HUES6 (cell line): Measurements from ENCODE around the gene CRIP3.
"Not testable (repeated sequence)": the region's sequence is repeated elsewhere in the genome, so short reads cannot be mapped to it uniquely, and the experiment has no call there.

Source experiments
- H3K27ac ChIP-seq: 2 replicates; pipeline ENCODE4 v1.7.0; 2013; ENCODE audit warnings: low read depth, mild to moderate bottlenecking, low read length, inconsistent platforms
- H3K27me3 ChIP-seq: 2 replicates; pipeline ENCODE4 v1.6.1; 2013; ENCODE audit warnings: low read length; ENCODE audit not compliant: control insufficient read depth, insufficient read depth
- H3K36me3 ChIP-seq: 2 replicates; pipeline ENCODE4 v1.6.1; 2013; ENCODE audit warnings: low read length; ENCODE audit not compliant: control insufficient read depth, insufficient read depth
- H3K4me1 ChIP-seq: 2 replicates; pipeline ENCODE4 v1.6.1; 2013; ENCODE audit warnings: low read length; ENCODE audit not compliant: control insufficient read depth, insufficient read depth
- H3K4me3 ChIP-seq: 2 replicates; pipeline ENCODE4 v1.5.1; 2013; ENCODE audit warnings: low read depth, low read length
- H3K9ac ChIP-seq: one replicate; pipeline ENCODE4 v1.6.1; 2013; ENCODE audit warnings: mild to moderate bottlenecking, low read length
- H3K9me3 ChIP-seq: 2 replicates; pipeline ENCODE4 v1.6.1; 2013; ENCODE audit warnings: low read depth, low read length; ENCODE audit not compliant: control insufficient read depth, insufficient read depth

The CRIP3 gene

GRCh38 chr6:43307451-43308100, 1.1 kb downstream of the CRIP3 start:
- no peak overlapping the region for H3K9ac ChIP-seq
- H3K27me3 ChIP-seq, result 0 out of 2 replicates have a peak, but pooled peaks cover 6% of the 10 kb centered on the region
- H3K4me1 ChIP-seq, result peaks cover 17% of the 10 kb centered on the region
- peak overlapping the region; percentile 71 for H3K4me3 ChIP-seq
- no peaks in the 10 kb centered on the region for H3K9me3 ChIP-seq
- H3K36me3 ChIP-seq, result 0 out of 2 replicates have a peak, but pooled peaks cover 3% of the 10 kb centered on the region
- H3K27ac ChIP-seq, result no peak overlapping the region

- H3K36me3 ChIP-seq, result 0 out of 2 replicates have a peak, but pooled peaks cover 3% of the 10 kb centered on the region
- H3K4me3 ChIP-seq, result no peak overlapping the region
- H3K9ac ChIP-seq, result no peak overlapping the region
- H3K4me1 ChIP-seq, result peaks cover 17% of the 10 kb centered on the region
- no peaks in the 10 kb centered on the region for H3K9me3 ChIP-seq
- no peak overlapping the region for H3K27ac ChIP-seq
- H3K27me3 ChIP-seq, result 0 out of 2 replicates have a peak, but pooled peaks cover 6% of the 10 kb centered on the region
Measured at GRCh38 chr6:43306086-43306485, 2.5 kb downstream of the CRIP3 start.

GRCh38 chr6:43304882-43305281, 3.7 kb downstream of the CRIP3 start:
- H3K36me3 ChIP-seq, result 0 out of 2 replicates have a peak, but pooled peaks cover 3% of the 10 kb centered on the region
- 0 out of 2 replicates have a peak, but pooled peaks cover 6% of the 10 kb centered on the region for H3K27me3 ChIP-seq
- H3K4me3 ChIP-seq, result no peak overlapping the region
- no peak overlapping the region for H3K9ac ChIP-seq
- H3K27ac ChIP-seq, result no peak overlapping the region
- no peaks in the 10 kb centered on the region for H3K9me3 ChIP-seq
- peaks cover 17% of the 10 kb centered on the region for H3K4me1 ChIP-seq

- Histone ChIP-seq H3K9ac (no peak overlapping the region), H3K27ac (no peak overlapping the region), H3K9me3 (no peaks in the 10 kb centered on the region), H3K4me3 (no peak overlapping the region), H3K4me1 (peaks cover 17% of the 10 kb centered on the region), H3K27me3 (0 out of 2 replicates have a peak, but pooled peaks cover 6% of the 10 kb centered on the region), H3K36me3 (0 out of 2 replicates have a peak, but pooled peaks cover 3% of the 10 kb centered on the region)
Measured at GRCh38 chr6:43304361-43304760, 4.3 kb downstream of the CRIP3 start.

GRCh38 chr6:43303751-43304331, 4.8 kb downstream of the CRIP3 start:
- 0 out of 2 replicates have a peak, but pooled peaks cover 6% of the 10 kb centered on the region for H3K27me3 ChIP-seq
- no peak overlapping the region for H3K27ac ChIP-seq
- 0 out of 2 replicates have a peak, but pooled peaks cover 3% of the 10 kb centered on the region for H3K36me3 ChIP-seq
- H3K9me3 ChIP-seq, result no peaks in the 10 kb centered on the region
- no peak overlapping the region for H3K9ac ChIP-seq
- peaks cover 12% of the 10 kb centered on the region for H3K4me1 ChIP-seq
- no peak overlapping the region for H3K4me3 ChIP-seq

GRCh38 chr6:43303006-43303405, 5.6 kb downstream of the CRIP3 start:
- H3K27ac ChIP-seq, H3K9me3 ChIP-seq, H3K36me3 ChIP-seq, H3K27me3 ChIP-seq, H3K4me3 ChIP-seq, H3K4me1 ChIP-seq, H3K9ac ChIP-seq: not testable (repeated sequence)

- H3K36me3 ChIP-seq, result 0 out of 2 replicates have a peak, but pooled peaks cover 3% of the 10 kb centered on the region
- H3K9ac ChIP-seq, result no peak overlapping the region
- H3K4me3 ChIP-seq, result no peak overlapping the region
- no peak overlapping the region for H3K27ac ChIP-seq
- no peaks in the 10 kb centered on the region for H3K9me3 ChIP-seq
- 0 out of 2 replicates have a peak, but pooled peaks cover 5% of the 10 kb centered on the region for H3K4me1 ChIP-seq
- no peaks in the 10 kb centered on the region for H3K27me3 ChIP-seq
Measured at GRCh38 chr6:43302126-43302525, 6.5 kb downstream of the CRIP3 start.

GRCh38 chr6:43301081-43301870, 7.3 kb downstream of the CRIP3 start:
- H3K4me3 ChIP-seq, result no peak overlapping the region
- H3K27me3 ChIP-seq, result 0 out of 2 replicates have a peak, but pooled peaks cover 4% of the 10 kb centered on the region
- H3K27ac ChIP-seq, result no peak overlapping the region
- H3K36me3 ChIP-seq, result 0 out of 2 replicates have a peak, but pooled peaks cover 3% of the 10 kb centered on the region
- H3K9ac ChIP-seq, result no peak overlapping the region
- H3K4me1 ChIP-seq, result 0 out of 2 replicates have a peak, but pooled peaks cover 8% of the 10 kb centered on the region
- no peaks in the 10 kb centered on the region for H3K9me3 ChIP-seq

- H3K4me3 ChIP-seq, result no peak overlapping the region
- 0 out of 2 replicates have a peak, but pooled peaks cover 8% of the 10 kb centered on the region for H3K4me1 ChIP-seq
- H3K27me3 ChIP-seq, result 0 out of 2 replicates have a peak, but pooled peaks cover 4% of the 10 kb centered on the region
- H3K9ac ChIP-seq, result no peak overlapping the region
- no peak overlapping the region for H3K27ac ChIP-seq
- H3K9me3 ChIP-seq, result no peaks in the 10 kb centered on the region
- no peaks in the 10 kb centered on the region for H3K36me3 ChIP-seq
Measured at GRCh38 chr6:43299338-43300293, 9.0 kb downstream of the CRIP3 start.
